NCI-H2171 treated with DMSO at 0.1 percent for 48 hours (cell line): ENCODE measurements around the gene ACADS.

ENCODE experiments used
- DNase-seq: peaks from one replicate; lab custom pipeline; 2025; lab: John Stamatoyannopoulos, UW

ACADS gene

GRCh38 chr12:120757226-120757742, 31.7 kb downstream of the ACADS start:
- no peak for DNase-seq

GRCh38 chr12:120757949-120758348, 32.3 kb downstream of the ACADS start:
- DNase-seq, result no peak

- DNase-seq, result no peak
Observed at GRCh38 chr12:120758798-120759590, 33.4 kb downstream of the ACADS start.

GRCh38 chr12:120759591-120760348, 34.1 kb downstream of the ACADS start:
- peak; percentile 99 for DNase-seq

GRCh38 chr12:120760349-120761254, 35.0 kb downstream of the ACADS start:
- no peak for DNase-seq

GRCh38 chr12:120761519-120761934, 35.9 kb downstream of the ACADS start:
- peak; percentile 39 for DNase-seq

- DNase-seq, result no peak
Observed at GRCh38 chr12:120762086-120762485, 36.5 kb downstream of the ACADS start.

- DNase-seq, result no peak
Observed at GRCh38 chr12:120763250-120763649, 37.6 kb downstream of the ACADS start.

- no peak for DNase-seq
Observed at GRCh38 chr12:120764816-120765215, 39.2 kb downstream of the ACADS start.

GRCh38 chr12:120766566-120766965, 40.9 kb downstream of the ACADS start:
- no peak for DNase-seq

- no peak for DNase-seq
Observed at GRCh38 chr12:120767071-120768024, 41.7 kb downstream of the ACADS start.

- no peak for DNase-seq
Observed at GRCh38 chr12:120771097-120771496, 45.5 kb downstream of the ACADS start.

- peak; percentile 51 for DNase-seq
Observed at GRCh38 chr12:120774169-120774916, 48.7 kb downstream of the ACADS start.

GRCh38 chr12:120775862-120776552, 50.4 kb downstream of the ACADS start:
- no peak for DNase-seq

GRCh38 chr12:120783197-120783596, 57.6 kb downstream of the ACADS start:
- no peak for DNase-seq

- DNase-seq, result no peak
Observed at GRCh38 chr12:120784804-120785203, 59.2 kb downstream of the ACADS start.

- DNase-seq, result no peak
Observed at GRCh38 chr12:120787889-120788288, 62.3 kb downstream of the ACADS start.
